SK-N-SH treated with all-trans-retinoic acid at 6 μM for 48 hours (cell line): Measurements from ENCODE around the gene NKX2-3.

Source experiments
- ATAC-seq: fragments of 200-7000 bp; cut with Tn5 transposase; 3 replicates; pipeline ENCODE4 v1.9.1; 2020; ENCODE audit warnings: mild to moderate bottlenecking, moderate library complexity
- ARNTL ChIP-seq: fragments of 450-650 bp; formaldehyde crosslinking; IDR thresholded peaks from 2 replicates; pipeline ENCODE4 v1.5.0; 2020; ENCODE audit warnings: low read depth, mild to moderate bottlenecking, moderate library complexity, borderline replicate concordance
- BACH2 ChIP-seq: fragments of 250-450 bp; sonication (Bioruptor Pico); IDR thresholded peaks from 2 replicates; pipeline ENCODE4 v1.9.0; 2021; ENCODE audit warnings: mild to moderate bottlenecking, borderline replicate concordance
- ESRRG ChIP-seq: fragments of 250-450 bp; sonication (Bioruptor Pico); IDR thresholded peaks from 2 replicates; pipeline ENCODE4 v1.6.1; 2021; ENCODE audit warnings: mild to moderate bottlenecking
- GLIS3 ChIP-seq: fragments of 250-450 bp; sonication (Bioruptor Pico); IDR thresholded peaks from 2 replicates; pipeline ENCODE4 v1.5.0; 2020; ENCODE audit warnings: mild to moderate bottlenecking, moderate library complexity
- ISL1 ChIP-seq: fragments of 250-450 bp; sonication (Bioruptor Pico); IDR thresholded peaks from 2 replicates; pipeline ENCODE4 v2.1.2; 2022; ENCODE audit warnings: mild to moderate bottlenecking, moderate library complexity
- PPARA ChIP-seq: fragments of 250-450 bp; sonication (Bioruptor Pico); IDR thresholded peaks from 2 replicates; pipeline ENCODE4 v1.5.0; 2020; ENCODE audit warnings: mild to moderate bottlenecking, borderline replicate concordance
- SNAI2 ChIP-seq: fragments of 250-450 bp; sonication (Bioruptor Pico); IDR thresholded peaks from 2 replicates; pipeline ENCODE4 v1.5.0; 2020; ENCODE audit warnings: mild to moderate bottlenecking, moderate library complexity
- ZC3H10 ChIP-seq: fragments of 250-450 bp; sonication (Bioruptor Pico); IDR thresholded peaks from 2 replicates; pipeline ENCODE4 v1.5.1; 2021; ENCODE audit warnings: mild to moderate bottlenecking, moderate library complexity
- ZFP3 ChIP-seq: fragments of 250-450 bp; sonication (Bioruptor Pico); IDR thresholded peaks from 2 replicates; pipeline ENCODE4 v1.5.0; 2020; ENCODE audit warnings: mild to moderate bottlenecking, moderate library complexity
- ZFP30 ChIP-seq: fragments of 450-650 bp; formaldehyde crosslinking; IDR thresholded peaks from 2 replicates; pipeline ENCODE4 v1.5.0; 2022; ENCODE audit warnings: mild to moderate bottlenecking, moderate library complexity
- ZNF565 ChIP-seq: fragments of 450-650 bp; formaldehyde crosslinking; conservative IDR thresholded peaks from 2 replicates; pipeline ENCODE4 v1.5.0; 2020; ENCODE audit warnings: low read depth, mild to moderate bottlenecking, moderate library complexity
- ZNF8 ChIP-seq: fragments of 450-650 bp; formaldehyde crosslinking; IDR thresholded peaks from 2 replicates; pipeline ENCODE4 v1.5.0; 2020; ENCODE audit warnings: mild to moderate bottlenecking, moderate library complexity
- TF ChIP-seq, protein P1 (sequence below): fragments of 250-450 bp; sonication (Bioruptor Pico); IDR thresholded peaks from 2 replicates; pipeline ENCODE4 v1.5.0; 2020; ENCODE audit warnings: mild to moderate bottlenecking, moderate library complexity
- TF ChIP-seq, protein P2 (sequence below): fragments of 250-450 bp; sonication (Bioruptor Pico); IDR thresholded peaks from 2 replicates; pipeline ENCODE4 v1.8.0; 2021; ENCODE audit warnings: low read depth, mild to moderate bottlenecking, moderate library complexity, borderline replicate concordance
- TF ChIP-seq, protein P3 (sequence below): fragments of 250-450 bp; sonication (Bioruptor Pico); IDR thresholded peaks from 2 replicates; pipeline ENCODE4 v1.5.1; 2020; ENCODE audit warnings: low read depth, mild to moderate bottlenecking, moderate library complexity

The NKX2-3 gene

DNA sequence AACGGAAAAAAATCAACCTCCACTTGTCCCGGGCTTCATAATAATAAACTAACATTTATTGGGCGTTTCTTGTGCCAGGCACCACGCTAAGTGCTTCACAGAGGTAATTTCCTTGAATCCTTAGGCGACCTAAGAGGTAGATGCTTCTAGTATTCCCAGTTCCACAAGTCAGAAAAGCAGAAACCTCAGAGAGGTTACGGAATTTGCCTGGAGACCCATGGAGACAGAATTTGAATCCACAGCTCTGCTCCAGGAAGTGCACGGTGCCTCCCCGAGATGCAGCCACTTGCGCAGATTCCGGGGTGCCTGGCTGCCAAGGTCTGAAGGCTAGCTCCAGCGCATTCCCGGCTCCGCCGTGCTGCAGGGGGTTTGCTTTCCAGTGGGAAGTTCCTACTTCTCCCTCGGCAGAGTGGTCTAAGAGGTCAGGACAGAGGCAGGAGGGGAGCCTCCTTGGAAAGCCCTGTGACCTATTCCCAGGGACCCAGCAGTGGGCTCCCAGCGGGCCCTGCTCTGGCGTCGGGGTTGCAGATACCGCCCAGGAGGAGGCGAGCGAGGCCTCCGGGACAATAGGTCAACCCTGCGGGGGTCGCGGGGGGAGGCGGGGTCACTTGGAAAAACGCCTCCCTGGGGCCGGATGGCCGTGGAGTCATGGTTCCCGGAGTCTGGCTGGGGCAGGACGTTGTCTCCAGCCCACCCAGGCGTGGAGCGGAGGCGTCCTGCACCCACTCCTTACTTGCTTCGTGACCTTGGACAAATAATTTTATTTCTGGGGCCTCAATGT lies 10.1 kb upstream of the NKX2-3 start (continued):
- TF ChIP-seq, protein P1, sequence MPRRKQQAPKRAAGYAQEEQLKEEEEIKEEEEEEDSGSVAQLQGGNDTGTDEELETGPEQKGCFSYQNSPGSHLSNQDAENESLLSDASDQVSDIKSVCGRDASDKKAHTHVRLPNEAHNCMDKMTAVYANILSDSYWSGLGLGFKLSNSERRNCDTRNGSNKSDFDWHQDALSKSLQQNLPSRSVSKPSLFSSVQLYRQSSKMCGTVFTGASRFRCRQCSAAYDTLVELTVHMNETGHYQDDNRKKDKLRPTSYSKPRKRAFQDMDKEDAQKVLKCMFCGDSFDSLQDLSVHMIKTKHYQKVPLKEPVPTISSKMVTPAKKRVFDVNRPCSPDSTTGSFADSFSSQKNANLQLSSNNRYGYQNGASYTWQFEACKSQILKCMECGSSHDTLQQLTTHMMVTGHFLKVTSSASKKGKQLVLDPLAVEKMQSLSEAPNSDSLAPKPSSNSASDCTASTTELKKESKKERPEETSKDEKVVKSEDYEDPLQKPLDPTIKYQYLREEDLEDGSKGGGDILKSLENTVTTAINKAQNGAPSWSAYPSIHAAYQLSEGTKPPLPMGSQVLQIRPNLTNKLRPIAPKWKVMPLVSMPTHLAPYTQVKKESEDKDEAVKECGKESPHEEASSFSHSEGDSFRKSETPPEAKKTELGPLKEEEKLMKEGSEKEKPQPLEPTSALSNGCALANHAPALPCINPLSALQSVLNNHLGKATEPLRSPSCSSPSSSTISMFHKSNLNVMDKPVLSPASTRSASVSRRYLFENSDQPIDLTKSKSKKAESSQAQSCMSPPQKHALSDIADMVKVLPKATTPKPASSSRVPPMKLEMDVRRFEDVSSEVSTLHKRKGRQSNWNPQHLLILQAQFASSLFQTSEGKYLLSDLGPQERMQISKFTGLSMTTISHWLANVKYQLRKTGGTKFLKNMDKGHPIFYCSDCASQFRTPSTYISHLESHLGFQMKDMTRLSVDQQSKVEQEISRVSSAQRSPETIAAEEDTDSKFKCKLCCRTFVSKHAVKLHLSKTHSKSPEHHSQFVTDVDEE (CRISPR knock-in tag): no peak
- no peak for TF ChIP-seq ZFP30 (CRISPR knock-in tag)

DNA sequence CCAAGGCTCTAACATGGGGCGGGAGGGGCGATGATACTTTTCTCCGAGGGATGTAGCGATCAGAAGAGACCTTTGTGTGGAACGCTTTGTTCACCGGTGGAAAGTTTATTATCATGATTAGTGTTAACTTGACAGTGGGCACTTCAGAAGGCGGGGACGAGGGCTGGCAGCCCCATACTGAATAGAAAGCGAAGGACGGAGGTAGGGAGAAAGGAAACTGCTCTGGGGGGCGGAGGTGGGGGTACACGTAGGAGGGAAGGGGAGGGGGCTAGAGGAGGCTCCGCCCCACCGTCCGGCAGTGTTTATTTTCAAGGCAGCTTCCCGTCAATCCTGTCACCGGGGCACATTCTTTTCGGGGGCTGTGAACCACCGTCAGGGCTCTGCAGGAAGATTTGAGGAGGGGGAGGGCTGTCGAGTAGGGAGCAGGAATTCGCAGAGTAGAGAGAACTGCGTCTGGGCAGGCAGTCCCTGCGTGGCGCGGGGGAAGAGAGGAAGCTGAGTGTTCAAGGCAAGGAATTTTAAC lies 9.4 kb upstream of the NKX2-3 start:
- ATAC-seq: no peak
- no peak for TF ChIP-seq ZFP3 (CRISPR knock-in tag)
- TF ChIP-seq ISL1 (CRISPR knock-in tag): no peak
- no peak for TF ChIP-seq GLIS3
- TF ChIP-seq PPARA (CRISPR knock-in tag): no peak
- no peak for TF ChIP-seq SNAI2 (CRISPR knock-in tag)
- no peak for TF ChIP-seq ZNF565
- no peak for TF ChIP-seq ZNF8 (CRISPR knock-in tag)
- TF ChIP-seq ZFP30 (CRISPR knock-in tag): no peak
- TF ChIP-seq, protein P2, sequence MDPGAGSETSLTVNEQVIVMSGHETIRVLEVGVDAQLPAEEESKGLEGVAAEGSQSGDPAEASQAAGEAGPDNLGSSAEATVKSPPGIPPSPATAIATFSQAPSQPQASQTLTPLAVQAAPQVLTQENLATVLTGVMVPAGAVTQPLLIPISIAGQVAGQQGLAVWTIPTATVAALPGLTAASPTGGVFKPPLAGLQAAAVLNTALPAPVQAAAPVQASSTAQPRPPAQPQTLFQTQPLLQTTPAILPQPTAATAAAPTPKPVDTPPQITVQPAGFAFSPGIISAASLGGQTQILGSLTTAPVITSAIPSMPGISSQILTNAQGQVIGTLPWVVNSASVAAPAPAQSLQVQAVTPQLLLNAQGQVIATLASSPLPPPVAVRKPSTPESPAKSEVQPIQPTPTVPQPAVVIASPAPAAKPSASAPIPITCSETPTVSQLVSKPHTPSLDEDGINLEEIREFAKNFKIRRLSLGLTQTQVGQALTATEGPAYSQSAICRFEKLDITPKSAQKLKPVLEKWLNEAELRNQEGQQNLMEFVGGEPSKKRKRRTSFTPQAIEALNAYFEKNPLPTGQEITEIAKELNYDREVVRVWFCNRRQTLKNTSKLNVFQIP: no peak

DNA sequence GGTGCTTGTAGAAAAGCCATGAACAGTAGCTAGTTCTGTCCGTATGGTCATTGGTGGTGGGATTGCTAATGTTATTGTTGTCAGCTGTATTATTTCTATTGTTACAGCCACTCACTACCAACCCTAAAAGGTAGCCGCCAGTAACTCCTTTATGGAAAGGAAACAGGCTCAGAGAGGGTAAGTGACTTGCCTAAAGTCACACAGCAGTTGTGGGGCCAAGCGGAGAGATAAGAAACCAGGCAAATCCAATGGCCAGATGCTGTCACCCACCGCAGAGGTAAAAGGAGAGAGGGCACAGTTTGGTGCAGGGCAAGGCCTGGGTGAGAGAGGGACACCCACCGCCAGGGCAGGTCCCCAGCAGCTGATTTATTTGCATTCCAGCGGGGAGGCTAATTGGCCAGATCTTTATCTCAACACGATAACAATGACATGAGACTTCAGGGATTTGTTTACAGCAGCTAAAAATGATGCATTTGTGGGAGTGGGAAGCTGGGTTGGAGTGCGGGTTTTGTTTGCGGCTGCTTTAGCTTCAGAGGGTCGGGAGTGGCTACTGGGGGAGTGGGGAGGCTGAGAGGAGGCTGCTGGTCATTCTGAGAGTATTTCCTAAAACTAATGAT lies 8.6 kb upstream of the NKX2-3 start:
- TF ChIP-seq ZNF565: no peak
- no peak for TF ChIP-seq ZC3H10 (CRISPR knock-in tag)
- no peak for TF ChIP-seq ISL1 (CRISPR knock-in tag)
- no peak for TF ChIP-seq BACH2 (CRISPR knock-in tag)
- no peak for TF ChIP-seq ARNTL (CRISPR knock-in tag)
- no peak for TF ChIP-seq PPARA (CRISPR knock-in tag)
- TF ChIP-seq, protein P3, sequence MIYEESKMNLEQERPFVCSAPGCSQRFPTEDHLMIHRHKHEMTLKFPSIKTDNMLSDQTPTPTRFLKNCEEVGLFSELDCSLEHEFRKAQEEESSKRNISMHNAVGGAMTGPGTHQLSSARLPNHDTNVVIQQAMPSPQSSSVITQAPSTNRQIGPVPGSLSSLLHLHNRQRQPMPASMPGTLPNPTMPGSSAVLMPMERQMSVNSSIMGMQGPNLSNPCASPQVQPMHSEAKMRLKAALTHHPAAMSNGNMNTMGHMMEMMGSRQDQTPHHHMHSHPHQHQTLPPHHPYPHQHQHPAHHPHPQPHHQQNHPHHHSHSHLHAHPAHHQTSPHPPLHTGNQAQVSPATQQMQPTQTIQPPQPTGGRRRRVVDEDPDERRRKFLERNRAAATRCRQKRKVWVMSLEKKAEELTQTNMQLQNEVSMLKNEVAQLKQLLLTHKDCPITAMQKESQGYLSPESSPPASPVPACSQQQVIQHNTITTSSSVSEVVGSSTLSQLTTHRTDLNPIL (CRISPR knock-in tag): no peak
- no peak for TF ChIP-seq ESRRG (CRISPR knock-in tag)
- ATAC-seq: no peak

DNA sequence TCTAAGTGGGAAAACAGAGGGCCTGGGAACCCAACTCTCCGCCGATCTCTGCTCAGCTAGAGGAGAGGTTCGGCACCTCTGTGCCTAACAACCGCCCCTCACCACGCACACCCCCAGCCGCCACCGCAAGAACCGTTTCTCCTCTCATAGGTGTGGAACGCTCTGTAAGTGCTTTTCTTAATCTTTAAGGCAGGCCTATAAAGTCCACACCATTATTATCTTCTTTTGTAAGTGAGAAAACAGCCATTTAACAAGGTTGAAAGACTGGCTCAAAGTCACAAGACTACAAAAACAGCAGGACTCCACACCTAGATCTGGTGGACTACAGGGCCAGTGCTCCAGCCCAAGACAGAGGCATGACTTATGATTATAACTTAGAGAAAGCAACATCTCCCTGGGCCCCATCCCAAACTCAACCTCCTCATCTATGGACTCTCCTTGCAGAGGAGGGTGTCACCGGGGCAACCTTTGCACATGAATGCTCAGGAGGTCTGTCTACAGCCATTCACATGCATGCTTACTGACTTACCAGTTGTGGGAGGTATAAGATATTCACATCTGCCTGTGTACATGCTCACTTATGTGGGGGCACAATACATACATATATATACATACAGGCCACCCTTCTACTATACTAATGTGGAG lies 7.9 kb upstream of the NKX2-3 start:
- ATAC-seq: no peak
- TF ChIP-seq, protein P2: no peak
- TF ChIP-seq, protein P1 (CRISPR knock-in tag): no peak
- no peak for TF ChIP-seq ZFP30 (CRISPR knock-in tag)
